Testis (tissue), 3 donors: Measurements from ENCODE around the gene AS3MT. TPM values are rescaled to one million over a fixed set of nuclear protein-coding genes. Genes with fewer than 3 reads are reported as not detected.
"Not testable (repeated sequence)": the region's sequence is repeated elsewhere in the genome, so short reads cannot be mapped to it uniquely, and the experiment has no call there.

ENCODE experiments used
- DNase-seq: peaks from one replicate; pipeline ENCODE4 v3.0.0-alpha.2; 2019
- H3K27ac ChIP-seq, 2 donors: fragments of 200-600 bp; sonication (generic); one replicate each; pipeline ENCODE4 v1.5.1; 2019
- H3K27me3 ChIP-seq: fragments of 200-600 bp; sonication (generic); one replicate; pipeline ENCODE4 v1.5.1; 2019
- H3K36me3 ChIP-seq: fragments of 200-600 bp; sonication (generic); one replicate; pipeline ENCODE4 v1.5.1; 2017; ENCODE audit warnings: low read depth; ENCODE audit errors: missing control alignments
- H3K4me1 ChIP-seq: fragments of 200-600 bp; sonication (generic); one replicate; pipeline ENCODE4 v1.5.1; 2019
- H3K4me3 ChIP-seq, 2 donors: fragments of 200-600 bp; sonication (generic); one replicate each; pipeline ENCODE4 v1.5.1; 2017 to 2019
- H3K9me3 ChIP-seq: fragments of 200-600 bp; sonication (generic); one replicate; pipeline ENCODE4 v1.5.1; 2017
- CTCF ChIP-seq, 3 experiments: fragments of 450-650 bp in 2 of 3; fragments of 200-600 bp in 1 of 3; sonication (generic) in 1 of 3; IDR thresholded peaks; one replicate each; pipeline ENCODE4 v1.5.1; 2016 to 2019; ENCODE audit warnings: antibody characterized with exemption in 3 of 3, mild to moderate bottlenecking in 2 of 3, moderate library complexity in 1 of 3
- POLR2A ChIP-seq: fragments of 450-650 bp; IDR thresholded peaks from one replicate; pipeline ENCODE4 v1.6.1; 2017; ENCODE audit warnings: antibody characterized with exemption, mild to moderate bottlenecking, moderate library complexity
- WGBS, 2 donors: methylation state at CpG; one replicate each; pipeline ENCODE4 v1.1.5; 2018; 5-methylcytosine and 5-hydroxymethylcytosine counted together
- intact Hi-C: fragments of 100-400 bp; cut with DNase I; formaldehyde crosslinking; loops from one replicate; pipeline ENCODE4 v1.15.1; 2023; ENCODE audit warnings: low total_unique reads
- polyA plus RNA-seq: library from polyadenylated mRNA; stranded (reverse); fragments of 350-450 nt; fragmentation: Illumina TruSeq; extraction: RNeasy Lipid Tissue Mini Kit (QIAGEN cat#74804); gene quantifications from one replicate; pipeline ENCODE4 v1.2.3, GENCODE V29; 2014; ENCODE audit warnings: low read depth, low replicate concordance; ENCODE audit not compliant: insufficient read depth
- total RNA-seq, 2 donors: library from RNA; depleted of rRNA; stranded (reverse); fragments of >200 nt; gene quantifications; one replicate each; pipeline ENCODE4 v1.2.3, GENCODE V29; 2016

Gene AS3MT
- total and polyA plus RNA-seq, 3 donors from 2014 or later = 15.0 to 19.2 (median 18.3) TPM

GRCh38 chr10:102841827-102842345, 27.4 kb upstream of the AS3MT start:
- intact Hi-C loops = no loop called here
- no peak overlapping the region for H3K27ac ChIP-seq
- WGBS, 2 donors = 85 to 91% methylated on average over 11 of the region's 11 CpGs
- H3K4me3 ChIP-seq = no peak overlapping the region
- no peaks in the 10 kb centered on the region for H3K27me3 ChIP-seq
- no peak for DNase-seq
- no peaks in the 10 kb centered on the region for H3K9me3 ChIP-seq
- TF ChIP-seq CTCF (IDR thresholded peaks at IDR 0.05) (no peak), POLR2A (no peak)
- peaks cover 3% of the 10 kb centered on the region for H3K4me1 ChIP-seq
- H3K36me3 ChIP-seq = no peaks in the 10 kb centered on the region

GRCh38 chr10:102843139-102843538, 26.1 kb upstream of the AS3MT start:
- H3K4me3 ChIP-seq, H3K27ac ChIP-seq, intact Hi-C loops, H3K4me1 ChIP-seq, H3K9me3 ChIP-seq, H3K27me3 ChIP-seq, DNase-seq, H3K36me3 ChIP-seq: not testable (repeated sequence)
- 58 to 74% methylated on average over 8 of the region's 8 CpGs for WGBS, 2 donors

- H3K27me3 ChIP-seq, H3K36me3 ChIP-seq, H3K9me3 ChIP-seq, H3K4me3 ChIP-seq, intact Hi-C loops, H3K4me1 ChIP-seq, DNase-seq, H3K27ac ChIP-seq: not testable (repeated sequence)
- 84 to 86% methylated on average over 6 of the region's 6 CpGs for WGBS, 2 donors
These were observed 25.0 kb upstream of the AS3MT start for GRCh38 chr10:102844190-102844776.

GRCh38 chr10:102845352-102845902, 23.8 kb upstream of the AS3MT start:
- no peak overlapping the region for H3K4me3 ChIP-seq
- WGBS, 2 donors = 92 to 96% methylated on average over 2 to 9 of the region's 9 CpGs
- H3K4me1 ChIP-seq = no peaks in the 10 kb centered on the region
- no peaks in the 10 kb centered on the region for H3K27me3 ChIP-seq
- DNase-seq = no peak
- H3K27ac ChIP-seq = no peak overlapping the region
- TF ChIP-seq POLR2A = no peak
- no peak for TF ChIP-seq CTCF (IDR thresholded peaks at IDR 0.05)
- no peaks in the 10 kb centered on the region for H3K9me3 ChIP-seq
- H3K36me3 ChIP-seq = no peaks in the 10 kb centered on the region
- intact Hi-C loops = no loop called here

GRCh38 chr10:102850025-102850518, 19.2 kb upstream of the AS3MT start:
- TF ChIP-seq POLR2A = no peak
- no peak for TF ChIP-seq CTCF (IDR thresholded peaks at IDR 0.05)
- no peaks in the 10 kb centered on the region for H3K4me1 ChIP-seq
- H3K27me3 ChIP-seq = no peaks in the 10 kb centered on the region
- DNase-seq = no peak
- no peak overlapping the region for H3K27ac ChIP-seq
- H3K4me3 ChIP-seq = no peak overlapping the region
- H3K36me3 ChIP-seq = no peaks in the 10 kb centered on the region
- intact Hi-C loops = no loop called here
- no peaks in the 10 kb centered on the region for H3K9me3 ChIP-seq
- WGBS, 2 donors = 84 to 86% methylated on average over 9 of the region's 9 CpGs

GRCh38 chr10:102853237-102853636, 16.0 kb upstream of the AS3MT start:
- intact Hi-C loops, DNase-seq, H3K36me3 ChIP-seq, H3K4me1 ChIP-seq, H3K4me3 ChIP-seq, H3K9me3 ChIP-seq, H3K27me3 ChIP-seq, H3K27ac ChIP-seq: not testable (repeated sequence)
- WGBS, 2 donors = 88 to 91% methylated on average over 7 of the region's 7 CpGs

GRCh38 chr10:102855731-102856436, 13.4 kb upstream of the AS3MT start:
- H3K27me3 ChIP-seq, H3K4me1 ChIP-seq, H3K9me3 ChIP-seq, H3K4me3 ChIP-seq, DNase-seq, intact Hi-C loops, H3K36me3 ChIP-seq, H3K27ac ChIP-seq: not testable (repeated sequence)
- WGBS, 2 donors = 80% methylated on average over 11 of the region's 11 CpGs
